ENCODE measurements around the gene WDCP.

The WDCP gene

GRCh38 chr2:23993736-23994269 is 53.4 kb downstream of the WDCP start:
- no peak for DNase-seq (ENCODE audit: low read depth, low spot score)

- DNase-seq (ENCODE audit: low read depth, low spot score) = no peak
These were observed 54.3 kb downstream of the WDCP start for GRCh38 chr2:23992931-23993330.

- no peak for DNase-seq (ENCODE audit: low read depth, low spot score)
These were observed 58.8 kb downstream of the WDCP start for GRCh38 chr2:23988371-23988770.

Measured in iPS DF 19.7 (cell line).